ENCODE data around the gene SNX7.

Gene SNX7

DNA sequence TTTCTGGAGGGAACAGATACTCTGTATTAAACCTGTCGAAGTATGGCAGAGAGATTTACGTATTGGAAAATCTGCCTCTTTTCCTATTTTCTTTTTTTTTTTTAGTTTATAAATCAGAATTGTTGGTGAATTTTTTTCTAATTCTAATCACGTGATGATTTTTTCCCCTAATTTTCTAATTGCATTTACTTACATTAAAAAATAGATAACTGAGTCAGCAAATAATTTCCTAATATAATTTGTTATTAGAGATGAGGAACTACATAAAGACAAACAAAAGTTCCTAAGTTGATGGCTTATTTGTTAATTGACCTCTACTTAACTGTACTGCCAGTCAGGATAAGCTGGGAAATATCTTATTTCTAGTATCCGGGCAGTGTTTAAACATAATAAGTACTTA is 34.6 kb downstream of the SNX7 start:
- no peak for DNase-seq (ENCODE audit: low read depth, low spot score)
- Histone ChIP-seq H3K27me3 (ENCODE audit: control insufficient read depth, insufficient read depth, low read length) (no peaks in the 10 kb centered on the region), H3K27ac (ENCODE audit: low read length) (no peak overlapping the region)

DNA sequence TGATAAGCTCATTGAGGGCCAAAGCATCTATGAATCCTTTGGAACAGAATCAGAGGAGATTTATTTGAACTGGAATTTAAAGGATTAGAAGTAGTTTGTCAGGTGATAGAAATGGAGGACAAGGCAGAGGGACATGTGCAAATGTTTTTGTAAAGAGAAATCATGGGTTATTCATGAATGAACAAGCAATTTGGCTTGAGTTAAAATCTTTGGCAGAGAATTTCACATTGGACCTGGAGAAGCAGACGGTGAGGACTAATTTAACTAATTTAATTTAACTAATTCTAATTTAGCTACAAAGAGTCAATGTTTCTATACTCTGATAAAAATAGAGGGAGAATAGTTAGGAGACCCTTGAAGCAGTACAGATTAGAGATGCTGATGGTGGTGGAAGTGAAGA is 36.3 kb downstream of the SNX7 start:
- Histone ChIP-seq H3K4me3 (ENCODE audit: low read length) (no peak overlapping the region), H3K27me3 (ENCODE audit: control insufficient read depth, insufficient read depth, low read length) (no peaks in the 10 kb centered on the region), H3K9me3 (ENCODE audit: control insufficient read depth, insufficient read depth, low read length) (no peaks in the 10 kb centered on the region), H3K36me3 (ENCODE audit: control insufficient read depth, insufficient read depth, low read length) (no peaks in the 10 kb centered on the region), H3K27ac (ENCODE audit: low read length) (no peak overlapping the region), H3K4me1 (ENCODE audit: control insufficient read depth, insufficient read depth, low read length) (no peaks in the 10 kb centered on the region)
- no peak for DNase-seq (ENCODE audit: low read depth, low spot score)
- no CpG with 5 or more reads among the region's 1 CpG for WGBS (ENCODE audit: insufficient coverage, insufficient read length)

More for the DNA sequence above, 34.6 kb downstream of the SNX7 start:
- WGBS (ENCODE audit: insufficient coverage, insufficient read length), result no CpG with 5 or more reads among the region's 4 CpGs
- H3K4me1 ChIP-seq (ENCODE audit: control insufficient read depth, insufficient read depth, low read length), result no peaks in the 10 kb centered on the region
- no peaks in the 10 kb centered on the region for H3K36me3 ChIP-seq (ENCODE audit: control insufficient read depth, insufficient read depth, low read length)
- H3K9me3 ChIP-seq (ENCODE audit: control insufficient read depth, insufficient read depth, low read length), result no peaks in the 10 kb centered on the region
- H3K4me3 ChIP-seq (ENCODE audit: low read length), result no peak overlapping the region

DNA sequence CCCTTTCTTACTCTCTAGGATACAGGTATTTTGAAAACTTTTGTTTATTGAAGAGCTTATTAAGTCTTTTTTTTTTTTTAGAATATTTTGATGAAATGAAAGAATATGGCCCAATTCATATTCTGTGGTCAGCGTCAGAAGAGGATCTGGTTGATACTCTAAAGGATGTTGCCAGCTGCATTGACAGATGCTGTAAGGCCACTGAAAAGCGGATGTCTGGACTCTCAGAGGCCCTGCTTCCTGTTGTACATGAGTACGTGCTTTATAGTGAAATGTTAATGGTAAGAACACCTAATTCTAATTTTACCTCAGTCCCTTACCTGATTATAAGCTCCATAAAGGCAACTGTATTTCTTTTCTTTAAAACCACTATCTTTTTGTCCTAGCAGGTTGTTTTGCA is 37.1 kb downstream of the SNX7 start:
- H3K36me3 ChIP-seq (ENCODE audit: control insufficient read depth, insufficient read depth, low read length), result no peaks in the 10 kb centered on the region
- no peaks in the 10 kb centered on the region for H3K9me3 ChIP-seq (ENCODE audit: control insufficient read depth, insufficient read depth, low read length)
- H3K27me3 ChIP-seq (ENCODE audit: control insufficient read depth, insufficient read depth, low read length), result no peaks in the 10 kb centered on the region
- no peak for DNase-seq (ENCODE audit: low read depth, low spot score)
- no peak overlapping the region for H3K4me3 ChIP-seq (ENCODE audit: low read length)
- no CpG with 5 or more reads among the region's 3 CpGs for WGBS (ENCODE audit: insufficient coverage, insufficient read length)
- no peak overlapping the region for H3K27ac ChIP-seq (ENCODE audit: low read length)
- no peaks in the 10 kb centered on the region for H3K4me1 ChIP-seq (ENCODE audit: control insufficient read depth, insufficient read depth, low read length)

DNA sequence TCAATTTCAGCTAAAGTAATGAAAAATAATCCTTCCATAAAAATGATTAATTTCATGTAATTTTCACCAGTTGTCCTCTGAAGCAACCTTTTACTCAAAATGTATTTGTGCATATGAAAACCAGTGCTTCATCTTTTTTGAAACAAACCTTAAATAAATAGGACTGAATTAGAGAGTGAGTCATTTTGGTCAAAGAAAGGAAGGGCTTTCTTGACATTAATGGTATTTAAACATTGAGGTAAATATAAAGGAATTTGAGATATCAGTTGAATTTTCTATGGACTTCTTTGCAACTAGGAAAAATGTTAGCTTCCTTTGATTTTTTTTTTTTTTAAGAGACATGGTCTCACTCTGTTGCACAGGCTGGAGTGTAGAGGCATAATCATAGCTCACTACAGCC is 38.7 kb downstream of the SNX7 start:
- H3K27ac ChIP-seq (ENCODE audit: low read length), result no peak overlapping the region
- no peaks in the 10 kb centered on the region for H3K36me3 ChIP-seq (ENCODE audit: control insufficient read depth, insufficient read depth, low read length)
- H3K4me3 ChIP-seq (ENCODE audit: low read length), result no peak overlapping the region
- no peaks in the 10 kb centered on the region for H3K9me3 ChIP-seq (ENCODE audit: control insufficient read depth, insufficient read depth, low read length)
- DNase-seq (ENCODE audit: low read depth, low spot score), result no peak
- no peaks in the 10 kb centered on the region for H3K27me3 ChIP-seq (ENCODE audit: control insufficient read depth, insufficient read depth, low read length)
- no peaks in the 10 kb centered on the region for H3K4me1 ChIP-seq (ENCODE audit: control insufficient read depth, insufficient read depth, low read length)

DNA sequence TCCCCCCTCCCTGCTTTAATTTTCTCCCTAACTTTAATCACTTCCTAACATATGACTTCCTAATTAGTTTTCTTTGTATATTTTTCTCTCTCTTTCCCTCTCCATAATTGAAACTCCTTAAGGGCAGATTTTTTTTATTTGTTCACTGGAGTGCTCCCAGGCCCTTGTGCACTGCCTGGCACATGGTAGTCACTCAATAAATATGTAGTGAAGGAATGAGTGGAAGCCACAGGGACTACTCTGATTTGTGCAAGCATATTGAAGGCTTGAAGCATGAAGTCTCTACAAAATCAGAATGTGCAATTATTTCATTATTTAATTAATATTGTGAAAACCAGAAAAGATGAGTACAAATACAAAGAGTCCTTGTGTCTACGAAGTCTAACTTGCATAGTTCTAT is 41.5 kb downstream of the SNX7 start:
- Histone ChIP-seq H3K9me3 (ENCODE audit: control insufficient read depth, insufficient read depth, low read length) (no peaks in the 10 kb centered on the region), H3K36me3 (ENCODE audit: control insufficient read depth, insufficient read depth, low read length) (no peaks in the 10 kb centered on the region), H3K27me3 (ENCODE audit: control insufficient read depth, insufficient read depth, low read length) (no peaks in the 10 kb centered on the region), H3K4me3 (ENCODE audit: low read length) (no peak overlapping the region), H3K4me1 (ENCODE audit: control insufficient read depth, insufficient read depth, low read length) (no peaks in the 10 kb centered on the region), H3K27ac (ENCODE audit: low read length) (no peak overlapping the region)
- no peak for DNase-seq (ENCODE audit: low read depth, low spot score)
- no CpG with 5 or more reads among the region's 1 CpG for WGBS (ENCODE audit: insufficient coverage, insufficient read length)

DNA sequence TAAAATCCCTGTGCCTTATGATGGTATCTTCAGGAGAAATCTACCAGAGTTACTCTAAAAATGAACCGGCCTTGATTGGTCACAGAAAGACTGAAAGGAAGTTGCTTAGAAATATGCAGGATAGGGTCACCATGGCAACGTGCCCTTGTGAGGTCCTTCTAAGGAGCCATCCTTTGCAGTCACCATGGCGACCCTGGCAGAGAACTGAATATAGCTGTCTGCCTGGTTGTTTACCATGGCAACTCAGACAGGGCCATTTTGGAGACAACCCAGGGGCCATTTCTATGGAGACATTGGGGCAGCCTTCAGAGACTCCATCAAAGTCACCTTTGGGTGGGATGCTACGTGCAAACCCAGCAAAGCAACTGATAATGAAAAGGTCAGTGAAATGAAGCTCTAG is 43.0 kb downstream of the SNX7 start:
- peak; percentile 4 for DNase-seq (ENCODE audit: low read depth, low spot score)
- H3K4me1 ChIP-seq (ENCODE audit: control insufficient read depth, insufficient read depth, low read length), result no peaks in the 10 kb centered on the region
- H3K4me3 ChIP-seq (ENCODE audit: low read length), result no peak overlapping the region
- no peaks in the 10 kb centered on the region for H3K27me3 ChIP-seq (ENCODE audit: control insufficient read depth, insufficient read depth, low read length)
- WGBS (ENCODE audit: insufficient coverage, insufficient read length), result no CpG with 5 or more reads among the region's 4 CpGs
- H3K36me3 ChIP-seq (ENCODE audit: control insufficient read depth, insufficient read depth, low read length), result no peaks in the 10 kb centered on the region
- no peaks in the 10 kb centered on the region for H3K9me3 ChIP-seq (ENCODE audit: control insufficient read depth, insufficient read depth, low read length)
- H3K27ac ChIP-seq (ENCODE audit: low read length), result no peak overlapping the region

DNA sequence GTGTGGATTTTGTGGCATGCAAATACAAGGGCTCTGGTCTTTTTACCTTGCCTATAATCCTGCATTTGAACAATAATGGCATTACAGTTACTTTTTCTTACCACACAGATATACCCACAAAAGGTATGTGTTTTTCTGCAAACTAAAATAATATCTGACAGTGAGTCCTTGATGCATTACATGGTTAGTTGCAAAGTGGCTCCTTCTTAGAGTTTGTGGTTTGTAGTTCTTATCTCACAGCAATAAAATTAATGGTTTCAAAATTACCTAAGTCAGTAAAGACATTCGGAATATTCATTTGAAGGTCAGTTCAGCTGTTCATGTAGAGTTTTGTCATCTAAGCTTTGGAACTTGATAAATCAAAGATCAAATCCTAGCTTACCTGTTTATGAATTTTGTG is 43.5 kb downstream of the SNX7 start:
- H3K9me3 ChIP-seq (ENCODE audit: control insufficient read depth, insufficient read depth, low read length), result no peaks in the 10 kb centered on the region
- DNase-seq (ENCODE audit: low read depth, low spot score), result no peak
- no peaks in the 10 kb centered on the region for H3K4me1 ChIP-seq (ENCODE audit: control insufficient read depth, insufficient read depth, low read length)
- no peak overlapping the region for H3K27ac ChIP-seq (ENCODE audit: low read length)
- WGBS (ENCODE audit: insufficient coverage, insufficient read length), result no CpG with 5 or more reads among the region's 1 CpG
- no peak overlapping the region for H3K4me3 ChIP-seq (ENCODE audit: low read length)
- no peaks in the 10 kb centered on the region for H3K27me3 ChIP-seq (ENCODE audit: control insufficient read depth, insufficient read depth, low read length)
- no peaks in the 10 kb centered on the region for H3K36me3 ChIP-seq (ENCODE audit: control insufficient read depth, insufficient read depth, low read length)

DNA sequence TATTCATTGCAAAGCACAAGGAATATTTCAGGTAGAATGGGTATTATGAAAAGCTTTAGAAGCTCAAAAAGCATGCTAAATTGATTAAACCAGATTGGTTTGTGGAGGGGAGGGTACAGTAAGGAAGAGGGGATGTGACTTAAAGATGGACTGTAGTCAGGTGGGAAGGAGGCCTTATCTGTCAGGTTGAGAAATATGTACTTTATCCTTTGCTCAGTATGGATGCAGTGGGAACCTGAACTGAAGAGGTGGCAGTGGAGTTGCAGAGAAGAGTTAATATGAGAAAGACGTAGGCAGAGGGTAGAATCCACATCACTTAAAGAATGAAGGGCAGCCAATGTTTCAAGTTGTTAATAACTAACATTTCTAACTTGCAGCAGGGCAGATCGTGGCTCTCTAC is 44.1 kb downstream of the SNX7 start:
- H3K4me1 ChIP-seq (ENCODE audit: control insufficient read depth, insufficient read depth, low read length), result no peaks in the 10 kb centered on the region
- no peaks in the 10 kb centered on the region for H3K9me3 ChIP-seq (ENCODE audit: control insufficient read depth, insufficient read depth, low read length)
- H3K27ac ChIP-seq (ENCODE audit: low read length), result no peak overlapping the region
- H3K27me3 ChIP-seq (ENCODE audit: control insufficient read depth, insufficient read depth, low read length), result no peaks in the 10 kb centered on the region
- no peaks in the 10 kb centered on the region for H3K36me3 ChIP-seq (ENCODE audit: control insufficient read depth, insufficient read depth, low read length)
- no CpG with 5 or more reads among the region's 2 CpGs for WGBS (ENCODE audit: insufficient coverage, insufficient read length)
- H3K4me3 ChIP-seq (ENCODE audit: low read length), result no peak overlapping the region
- DNase-seq (ENCODE audit: low read depth, low spot score), result no peak

DNA sequence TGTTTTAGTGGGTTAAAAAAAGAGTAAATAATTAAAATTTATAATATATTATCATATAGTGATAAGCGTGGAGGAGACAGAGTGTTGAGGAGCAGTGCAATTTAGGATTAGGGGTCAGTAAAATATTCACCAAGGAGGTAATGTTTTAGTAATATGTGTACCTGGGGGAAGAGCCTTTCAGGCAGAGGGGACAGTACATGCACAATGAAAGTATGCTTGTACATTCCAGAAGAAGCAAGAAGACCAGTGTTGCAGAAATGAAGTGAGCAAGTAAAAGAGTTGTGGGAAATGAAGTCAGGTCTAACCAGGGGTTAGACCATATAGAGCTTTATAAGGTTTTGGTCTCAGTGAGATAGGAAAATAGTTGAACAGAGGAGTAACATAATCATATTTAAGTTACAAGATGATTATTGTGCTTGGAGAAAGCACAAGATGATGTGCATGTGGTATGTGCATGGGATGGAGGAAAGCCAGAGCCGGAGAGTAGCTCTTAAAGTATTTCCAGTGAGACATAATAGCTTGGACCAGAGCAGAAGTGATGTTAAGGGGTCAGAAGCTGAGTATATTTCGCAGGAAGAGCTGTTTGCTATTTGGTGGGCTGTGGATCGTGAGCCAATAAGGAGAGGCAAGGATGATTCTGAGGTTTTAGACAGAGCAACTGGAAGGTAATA is 44.8 kb downstream of the SNX7 start:
- no peak for DNase-seq (ENCODE audit: low read depth, low spot score)
- WGBS (ENCODE audit: insufficient coverage, insufficient read length), result no CpG with 5 or more reads among the region's 4 CpGs
- no peak overlapping the region for H3K27ac ChIP-seq (ENCODE audit: low read length)
- no peaks in the 10 kb centered on the region for H3K27me3 ChIP-seq (ENCODE audit: control insufficient read depth, insufficient read depth, low read length)
- H3K9me3 ChIP-seq (ENCODE audit: control insufficient read depth, insufficient read depth, low read length), result no peaks in the 10 kb centered on the region
- H3K36me3 ChIP-seq (ENCODE audit: control insufficient read depth, insufficient read depth, low read length), result no peaks in the 10 kb centered on the region
- H3K4me1 ChIP-seq (ENCODE audit: control insufficient read depth, insufficient read depth, low read length), result no peaks in the 10 kb centered on the region
- H3K4me3 ChIP-seq (ENCODE audit: low read length), result no peak overlapping the region

DNA sequence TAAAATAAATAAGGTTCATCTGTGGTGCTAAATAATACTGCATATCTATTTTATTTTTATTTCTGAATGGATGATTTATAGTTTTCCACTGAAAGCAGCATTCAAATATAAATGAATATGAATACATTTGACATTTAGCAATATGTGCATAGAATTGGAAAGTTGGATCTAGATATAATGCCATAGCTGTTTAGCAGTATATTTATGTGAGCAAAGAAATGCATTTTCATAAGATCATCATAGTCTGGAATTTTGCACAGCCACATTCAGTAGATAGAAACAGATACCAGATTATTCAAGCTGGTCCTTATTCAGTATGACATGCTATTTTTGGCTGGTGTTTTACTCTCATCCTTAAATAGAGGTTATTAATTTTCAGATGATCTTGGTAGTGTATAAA is 46.0 kb downstream of the SNX7 start:
- no peaks in the 10 kb centered on the region for H3K4me1 ChIP-seq (ENCODE audit: control insufficient read depth, insufficient read depth, low read length)
- H3K4me3 ChIP-seq (ENCODE audit: low read length), result no peak overlapping the region
- H3K27ac ChIP-seq (ENCODE audit: low read length), result no peak overlapping the region
- no peaks in the 10 kb centered on the region for H3K9me3 ChIP-seq (ENCODE audit: control insufficient read depth, insufficient read depth, low read length)
- no peaks in the 10 kb centered on the region for H3K36me3 ChIP-seq (ENCODE audit: control insufficient read depth, insufficient read depth, low read length)
- H3K27me3 ChIP-seq (ENCODE audit: control insufficient read depth, insufficient read depth, low read length), result no peaks in the 10 kb centered on the region
- no peak for DNase-seq (ENCODE audit: low read depth, low spot score)

DNA sequence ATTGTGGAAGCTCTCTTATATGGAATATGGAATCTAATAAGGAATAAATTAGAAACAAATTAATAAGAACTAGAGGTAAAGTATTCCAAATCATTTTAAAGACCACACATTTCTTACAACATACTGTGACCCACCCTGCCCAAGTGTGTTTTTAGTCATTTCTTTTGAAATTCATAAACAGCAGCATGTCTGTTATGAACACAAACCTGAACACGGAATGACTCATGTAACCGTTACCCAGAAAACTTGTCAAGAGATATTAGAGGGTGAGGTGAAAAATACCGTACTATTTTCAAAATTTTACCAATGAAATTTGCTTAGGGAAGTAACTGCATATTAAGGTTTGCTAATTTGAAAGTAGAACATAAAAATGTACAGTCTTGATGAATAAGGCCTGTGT is 48.4 kb downstream of the SNX7 start:
- DNase-seq (ENCODE audit: low read depth, low spot score), result no peak
- H3K27me3 ChIP-seq (ENCODE audit: control insufficient read depth, insufficient read depth, low read length), result no peaks in the 10 kb centered on the region
- H3K27ac ChIP-seq (ENCODE audit: low read length), result no peak overlapping the region
- no peaks in the 10 kb centered on the region for H3K4me1 ChIP-seq (ENCODE audit: control insufficient read depth, insufficient read depth, low read length)
- H3K4me3 ChIP-seq (ENCODE audit: low read length), result no peak overlapping the region
- no peaks in the 10 kb centered on the region for H3K36me3 ChIP-seq (ENCODE audit: control insufficient read depth, insufficient read depth, low read length)
- no CpG with 5 or more reads among the region's 3 CpGs for WGBS (ENCODE audit: insufficient coverage, insufficient read length)
- no peaks in the 10 kb centered on the region for H3K9me3 ChIP-seq (ENCODE audit: control insufficient read depth, insufficient read depth, low read length)
